Aorta (tissue), 5 donors: ENCODE results near the gene KSR2. TPM values are rescaled to one million over a fixed set of nuclear protein-coding genes. Genes with fewer than 3 reads are reported as not detected.
"Not testable (repeated sequence)": the region's sequence is repeated elsewhere in the genome, so short reads cannot be mapped to it uniquely, and the experiment has no call there.

Experiments
- ATAC-seq: fragments of 200-7000 bp; cut with Tn5 transposase; one replicate; pipeline ENCODE4 v1.9.1; 2022; ENCODE audit warnings: moderate library complexity; ENCODE audit not compliant: low FRiP score
- DNase-seq, 2 donors: peaks; one replicate each; pipeline ENCODE4 v3.0.0-alpha.2; 2020
- H3K27ac ChIP-seq, 2 donors: one replicate each; pipeline ENCODE4 v1.5.1; 2013; ENCODE audit warnings: low read length in 2 of 2, mild to moderate bottlenecking in 2 of 2, moderate library complexity in 2 of 2, control low read depth in 1 of 2, inconsistent platforms in 1 of 2, low read depth in 1 of 2
- H3K27me3 ChIP-seq, 2 donors: one replicate each; pipeline ENCODE4 v1.6.1; 2013; ENCODE audit warnings: control low read depth in 1 of 2, low read length in 1 of 2, mild to moderate bottlenecking in 1 of 2, moderate library complexity in 1 of 2; ENCODE audit not compliant: insufficient read depth in 2 of 2, control insufficient read depth in 1 of 2
- H3K36me3 ChIP-seq, 2 donors: one replicate each; pipeline ENCODE4 v1.6.1; 2013; ENCODE audit warnings: control low read depth in 1 of 2, low read length in 1 of 2, mild to moderate bottlenecking in 1 of 2; ENCODE audit not compliant: insufficient read depth in 2 of 2, control insufficient read depth in 1 of 2
- H3K4me1 ChIP-seq, 2 donors: one replicate each; pipeline ENCODE4 v1.6.1; 2013; ENCODE audit warnings: low read length in 2 of 2, control low read depth in 1 of 2, mild to moderate bottlenecking in 1 of 2, moderate library complexity in 1 of 2; ENCODE audit not compliant: insufficient read depth in 2 of 2, control insufficient read depth in 1 of 2
- H3K4me3 ChIP-seq, 2 donors: one replicate each; pipeline ENCODE4 v1.5.1; 2013; ENCODE audit warnings: low read length in 2 of 2, control low read depth in 1 of 2, mild to moderate bottlenecking in 1 of 2
- H3K9me3 ChIP-seq: one replicate; pipeline ENCODE4 v1.6.1; 2013; ENCODE audit warnings: mild to moderate bottlenecking, low read length; ENCODE audit not compliant: control insufficient read depth
- WGBS, 2 donors: extraction: QIAGEN DNeasy Blood & Tissue Kit; methylation state at CpG; one replicate each; pipeline ENCODE4 v1.1.7; 2013; 5-methylcytosine and 5-hydroxymethylcytosine counted together
- intact Hi-C, 2 donors: fragments of 100-400 bp; cut with DNase I; formaldehyde crosslinking; loops; one replicate each; pipeline versions ENCODE4 v1.14.2 to v1.15.0; 2022
- polyA plus RNA-seq, 2 donors: library from polyadenylated mRNA; stranded (reverse); fragments of 200-250 nt; gene quantifications; one replicate each; pipeline ENCODE4 v1.2.3, GENCODE V29; 2013
- total RNA-seq, 2 donors: library from RNA; stranded (reverse); fragmentation: NEBNext Ultra II Directional; extraction: Animal tissue kit (Norgen Biotek cat#: 25700); gene quantifications; one replicate each; pipeline ENCODE4 v1.2.1, GENCODE V29; 2021
- donor health status: healthy with polysubstance abuse.
- donor health status: Bipolar disorder and iron deficiency.
- donor health status: DM: no; HTN: no; CAD: no.
- donor health status: DM: no; HTN: no; CAD: no.
- donor health status: DM: yes; HTN: yes; CAD: no.

The KSR2 gene
- total and polyA plus RNA-seq, 4 donors: not detected

GRCh38 chr12:117800711-117801110, 168.1 kb downstream of the KSR2 start:
- H3K36me3 ChIP-seq, H3K27me3 ChIP-seq, DNase-seq, H3K9me3 ChIP-seq, H3K4me1 ChIP-seq, ATAC-seq, H3K27ac ChIP-seq, H3K4me3 ChIP-seq, intact Hi-C loops: not testable (repeated sequence)
- WGBS, 2 donors: 83 to 87% methylated on average over 6 of the region's 6 CpGs

GRCh38 chr12:117797202-117797601, 171.6 kb downstream of the KSR2 start:
- H3K27ac ChIP-seq: no peak overlapping the region
- H3K4me1 ChIP-seq: no peaks in the 10 kb centered on the region
- 89 to 93% methylated on average over 3 of the region's 3 CpGs for WGBS, 2 donors
- intact Hi-C loops: no loop called here
- no peak for DNase-seq
- H3K36me3 ChIP-seq: no peaks in the 10 kb centered on the region
- no peak overlapping the region for H3K4me3 ChIP-seq
- H3K9me3 ChIP-seq: peaks cover 1% of the 10 kb centered on the region
- no peak for ATAC-seq
- no peaks in the 10 kb centered on the region for H3K27me3 ChIP-seq

- DNase-seq (no peak), ATAC-seq (no peak)
- Histone ChIP-seq H3K9me3 (peaks cover 1% of the 10 kb centered on the region), H3K4me3 (no peak overlapping the region), H3K27me3 (no peaks in the 10 kb centered on the region), H3K27ac (no peak overlapping the region), H3K36me3 (no peaks in the 10 kb centered on the region), H3K4me1 (no peaks in the 10 kb centered on the region)
- 96 to 97% methylated on average over 8 of the region's 8 CpGs for WGBS, 2 donors
- intact Hi-C loops: no loop called here
Observed at GRCh38 chr12:117792877-117793424, 175.8 kb downstream of the KSR2 start.

GRCh38 chr12:117792471-117792870, 176.3 kb downstream of the KSR2 start:
- WGBS, 2 donors: 43 to 50% methylated on average over 4 of the region's 4 CpGs
- ATAC-seq: no peak

GRCh38 chr12:117790948-117791347, 177.8 kb downstream of the KSR2 start:
- H3K27ac ChIP-seq: no peak overlapping the region
- DNase-seq: no peak
- intact Hi-C loops: no loop called here
- ATAC-seq: no peak
- no peaks in the 10 kb centered on the region for H3K36me3 ChIP-seq
- H3K4me1 ChIP-seq: no peaks in the 10 kb centered on the region
- H3K9me3 ChIP-seq: peaks cover 1% of the 10 kb centered on the region
- WGBS, 2 donors: 59 to 74% methylated on average over 2 of the region's 2 CpGs
- H3K27me3 ChIP-seq: no peaks in the 10 kb centered on the region
- no peak overlapping the region for H3K4me3 ChIP-seq

More at GRCh38 chr12:117792471-117792870, 176.3 kb downstream of the KSR2 start:
- Histone ChIP-seq H3K4me1 (no peaks in the 10 kb centered on the region), H3K27me3 (no peaks in the 10 kb centered on the region), H3K9me3 (peaks cover 1% of the 10 kb centered on the region), H3K4me3 (no peak overlapping the region), H3K27ac (no peak overlapping the region), H3K36me3 (no peaks in the 10 kb centered on the region)
- intact Hi-C loops: no loop called here
- no peak for DNase-seq

- DNase-seq (no peak), ATAC-seq (no peak)
- Histone ChIP-seq H3K4me1 (no peaks in the 10 kb centered on the region), H3K4me3 (no peak overlapping the region), H3K9me3 (peaks cover 1% of the 10 kb centered on the region), H3K27ac (no peak overlapping the region), H3K27me3 (no peaks in the 10 kb centered on the region), H3K36me3 (no peaks in the 10 kb centered on the region)
- intact Hi-C loops: no loop called here
- WGBS, 2 donors: 39 to 61% methylated on average over 2 of the region's 2 CpGs
Observed at GRCh38 chr12:117790198-117790597, 178.6 kb downstream of the KSR2 start.

- DNase-seq: no peak
- H3K9me3 ChIP-seq: peaks cover under 1% of the 10 kb centered on the region
- H3K27me3 ChIP-seq: no peaks in the 10 kb centered on the region
- intact Hi-C loops: no loop called here
- no peaks in the 10 kb centered on the region for H3K36me3 ChIP-seq
- H3K4me1 ChIP-seq: no peaks in the 10 kb centered on the region
- H3K4me3 ChIP-seq: no peak overlapping the region
- ATAC-seq: no peak
- no peak overlapping the region for H3K27ac ChIP-seq
- whole genome bisulfite sequencing, 2 donors: 48 to 50% methylated on average over 7 of the region's 7 CpGs
Observed at GRCh38 chr12:117789195-117789912, 179.4 kb downstream of the KSR2 start.

- ATAC-seq (no peak), DNase-seq (no peak)
- Histone ChIP-seq H3K4me3 (no peak overlapping the region), H3K27ac (no peak overlapping the region), H3K4me1 (no peaks in the 10 kb centered on the region), H3K9me3 (no peaks in the 10 kb centered on the region), H3K27me3 (no peaks in the 10 kb centered on the region), H3K36me3 (no peaks in the 10 kb centered on the region)
- WGBS, 2 donors: 54 to 69% methylated on average over 5 of the region's 5 CpGs
- intact Hi-C loops: no loop called here
Observed at GRCh38 chr12:117778656-117779055, 190.1 kb downstream of the KSR2 start.
